HG03342 (cell line): Measurements from ENCODE around the gene SYT2.

ENCODE experiments used
- ATAC-seq: cut with Tn5 transposase; IDR thresholded peaks from one replicate; pipeline ENCODE4 v1.9.1; 2021; ENCODE audit warnings: mild to moderate bottlenecking, moderate library complexity; ENCODE audit not compliant: unreplicated experiment

The SYT2 gene

DNA sequence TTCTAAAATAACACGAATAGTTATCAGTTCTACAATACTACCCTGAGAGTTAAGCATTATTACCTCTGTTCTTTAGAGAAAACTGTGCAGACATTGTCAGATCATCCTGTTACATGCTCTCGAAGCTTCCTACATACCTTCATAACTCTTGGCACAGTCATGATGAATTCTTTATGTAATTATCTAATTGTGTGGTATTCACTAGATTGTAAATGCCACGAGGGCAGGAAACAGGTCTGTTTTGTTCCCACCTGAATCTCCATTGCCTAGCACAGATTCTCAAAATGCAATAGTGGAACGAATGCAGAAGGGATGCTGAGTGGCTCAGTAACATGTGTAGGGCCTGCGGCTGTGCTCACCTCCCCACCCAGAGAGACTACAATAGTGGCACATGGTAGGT, 3.4 kb downstream of the SYT2 start:
- ATAC-seq: no peak

DNA sequence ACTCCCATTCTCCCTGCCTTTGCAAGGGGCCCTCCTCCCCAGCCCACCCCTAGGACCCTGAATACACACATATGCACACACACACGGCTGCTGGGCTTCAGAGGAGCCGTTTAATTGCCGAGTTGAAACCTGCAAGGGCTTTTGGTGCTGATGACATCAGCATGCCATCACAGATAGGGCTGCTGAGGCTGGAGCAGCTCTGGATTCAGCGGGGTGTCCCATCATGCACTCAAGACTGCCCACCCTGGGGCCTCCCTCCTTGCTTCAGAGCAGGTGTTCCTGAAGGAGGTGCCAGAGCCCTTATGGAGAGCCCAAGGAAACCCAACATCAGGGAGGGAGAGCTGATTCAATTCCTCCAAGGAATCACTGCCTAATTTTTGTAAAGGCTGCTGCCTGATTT, 5.7 kb downstream of the SYT2 start:
- ATAC-seq: no peak

DNA sequence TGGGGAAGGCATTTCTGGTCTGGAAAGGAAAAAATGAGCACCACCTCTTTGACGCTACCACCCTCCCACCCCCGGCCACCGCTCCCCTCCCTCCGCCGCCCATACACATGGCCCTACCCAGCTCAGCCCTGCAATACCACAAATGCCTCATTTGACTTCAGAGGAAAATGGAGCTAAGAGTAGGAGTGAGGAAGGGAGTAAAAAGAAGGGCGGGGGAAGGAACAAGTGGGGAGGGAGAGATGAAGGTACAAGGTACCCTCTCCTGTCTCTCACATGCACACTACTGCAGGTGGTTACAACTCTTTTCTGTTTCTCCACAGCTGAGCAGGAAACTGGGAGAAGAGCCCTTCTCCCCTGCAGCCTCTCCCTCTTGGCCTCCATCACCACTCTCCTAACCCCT, 7.1 kb downstream of the SYT2 start:
- ATAC-seq: no peak

DNA sequence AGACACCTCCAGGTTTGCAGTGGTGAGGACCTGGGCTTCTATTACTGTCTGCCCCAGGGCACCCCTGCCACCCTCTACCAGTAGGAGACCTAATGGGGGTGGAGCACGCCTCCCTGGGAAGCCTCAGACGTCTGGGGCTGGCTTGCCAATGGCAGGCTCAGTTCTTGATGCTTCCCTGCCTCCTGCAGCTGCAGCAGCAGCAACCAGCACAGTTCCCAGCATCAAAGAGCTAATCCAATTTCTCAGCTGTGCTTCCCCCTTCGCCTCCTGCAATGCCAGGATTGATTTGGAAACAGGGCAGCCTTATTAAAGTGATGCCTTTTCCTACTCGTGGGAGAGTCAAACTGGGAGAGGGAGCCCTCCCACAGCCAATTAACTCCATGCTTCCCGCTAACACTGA, 8.2 kb downstream of the SYT2 start:
- no peak for ATAC-seq

DNA sequence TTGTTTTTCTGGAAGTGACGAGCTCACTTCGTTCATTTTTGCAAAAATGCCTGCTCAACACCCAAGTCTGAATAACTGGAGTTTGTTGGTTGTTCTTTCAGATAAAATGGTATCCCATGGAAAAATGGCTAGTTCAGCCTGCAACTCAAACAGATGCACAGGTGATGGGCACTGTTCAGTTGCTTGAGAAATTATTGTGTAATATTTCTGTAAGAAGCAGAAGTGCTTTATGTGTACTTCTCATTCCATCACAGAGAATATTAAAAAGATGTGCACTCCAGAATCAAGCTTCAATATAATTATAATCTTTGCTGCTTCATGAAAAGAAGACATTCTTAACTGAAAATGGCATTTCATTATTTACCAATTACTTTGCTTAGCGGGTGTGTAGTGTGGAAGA, 9.1 kb downstream of the SYT2 start:
- ATAC-seq: no peak

DNA sequence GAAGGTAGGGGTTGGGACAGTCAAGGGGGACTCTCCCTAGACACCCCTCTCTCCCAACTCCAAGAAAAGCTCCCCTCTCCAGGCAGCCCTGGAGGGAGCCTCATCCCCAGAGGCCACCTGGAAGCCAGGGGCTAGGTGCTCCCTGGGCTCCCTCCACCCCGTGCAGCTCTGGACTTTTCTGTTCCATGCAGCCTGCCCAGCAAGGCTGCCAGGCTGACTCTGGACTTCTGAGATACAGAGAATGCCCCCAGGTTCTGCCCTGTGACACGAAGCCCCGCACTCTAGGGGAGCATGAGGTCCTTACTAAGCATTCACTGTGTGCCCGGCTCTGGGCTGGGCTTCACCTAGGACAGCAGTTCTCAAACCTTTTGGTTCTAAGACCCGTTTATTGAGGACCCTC, 10.2 kb downstream of the SYT2 start:
- no peak for ATAC-seq

DNA sequence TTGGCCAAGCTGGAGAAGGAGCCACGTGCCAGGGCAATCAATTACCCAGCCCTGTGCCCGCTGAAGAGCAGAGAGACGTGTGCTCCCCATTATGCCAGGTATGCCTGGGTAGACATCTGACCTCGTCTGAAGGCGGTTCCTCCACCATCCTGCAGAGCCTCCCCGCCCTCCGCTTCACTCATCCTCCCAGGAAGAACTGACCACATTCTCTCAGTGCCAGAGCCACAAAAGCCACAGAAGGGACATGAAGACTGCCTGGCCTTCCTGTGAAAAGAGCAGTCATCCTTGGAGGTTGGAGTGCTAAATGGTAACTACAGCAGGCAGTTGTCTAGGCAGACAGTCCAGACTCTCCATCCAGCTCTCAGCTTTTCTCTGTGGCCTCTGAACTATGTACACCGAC, 12.0 kb downstream of the SYT2 start:
- no peak for ATAC-seq

DNA sequence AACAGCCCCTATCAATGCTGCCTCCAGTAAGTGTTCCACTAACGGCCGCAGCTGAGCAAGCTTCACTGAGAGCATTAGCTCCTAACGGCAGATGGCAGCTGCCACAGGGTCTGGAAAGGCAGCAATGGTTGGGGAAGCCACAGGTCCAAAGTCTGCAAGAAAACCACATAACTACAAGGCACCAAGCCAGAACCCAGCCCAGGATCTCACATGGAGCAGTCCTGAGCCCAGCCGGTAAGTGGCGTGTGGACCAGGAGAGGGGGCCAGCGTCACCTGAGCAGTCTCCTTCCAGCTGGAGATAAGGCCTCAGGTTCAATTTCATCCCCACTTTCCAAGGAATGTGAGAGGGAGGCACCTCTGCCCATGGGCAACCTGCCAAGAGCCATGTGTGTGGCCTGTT, 13.2 kb downstream of the SYT2 start:
- no peak for ATAC-seq

DNA sequence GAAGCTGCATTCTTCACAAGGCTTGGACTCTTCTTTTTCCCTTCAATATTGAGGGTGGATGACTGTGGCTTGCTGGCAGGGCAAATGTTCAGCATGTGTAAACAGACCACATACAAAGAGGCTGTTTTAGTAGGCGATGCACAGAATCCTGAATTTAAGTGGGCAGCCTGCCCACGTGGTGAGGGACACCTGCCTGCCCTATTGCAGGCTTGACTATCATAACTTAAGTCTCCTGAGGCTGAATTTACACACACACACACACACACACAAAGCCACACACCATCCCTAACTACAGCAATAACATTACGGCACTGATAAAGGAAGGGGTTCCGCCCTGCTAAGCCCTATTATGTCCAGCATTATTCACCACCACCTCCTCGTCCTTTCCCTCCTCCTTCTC, 15.9 kb downstream of the SYT2 start:
- ATAC-seq: no peak

DNA sequence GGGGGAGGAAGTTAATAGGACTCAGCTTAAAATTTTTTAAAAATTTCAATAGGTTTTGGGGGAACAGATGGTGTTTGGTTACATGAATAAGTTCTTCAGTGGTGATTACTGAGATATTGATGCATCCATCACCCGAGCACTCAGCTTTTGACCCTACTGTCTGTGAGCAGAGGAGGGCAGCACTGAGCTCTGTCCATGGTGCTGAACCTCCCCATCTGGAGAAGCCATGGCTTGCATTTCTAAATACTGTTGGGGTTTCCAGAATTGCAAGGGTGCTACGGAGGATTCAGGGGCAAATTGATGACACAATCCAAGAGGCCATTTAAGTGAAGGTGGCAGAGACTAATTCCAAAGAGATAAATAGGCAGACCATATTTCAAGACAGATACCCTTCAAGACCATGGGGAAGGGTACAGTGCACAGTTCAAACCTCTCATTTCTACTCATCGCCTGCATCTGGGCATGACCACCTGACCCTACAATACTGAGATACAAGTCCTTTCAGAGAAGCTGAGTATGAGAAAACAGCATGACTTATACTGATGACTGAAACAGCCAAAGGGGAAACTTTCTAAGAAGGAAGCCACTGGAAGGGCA, 17.2 kb downstream of the SYT2 start:
- no peak for ATAC-seq

DNA sequence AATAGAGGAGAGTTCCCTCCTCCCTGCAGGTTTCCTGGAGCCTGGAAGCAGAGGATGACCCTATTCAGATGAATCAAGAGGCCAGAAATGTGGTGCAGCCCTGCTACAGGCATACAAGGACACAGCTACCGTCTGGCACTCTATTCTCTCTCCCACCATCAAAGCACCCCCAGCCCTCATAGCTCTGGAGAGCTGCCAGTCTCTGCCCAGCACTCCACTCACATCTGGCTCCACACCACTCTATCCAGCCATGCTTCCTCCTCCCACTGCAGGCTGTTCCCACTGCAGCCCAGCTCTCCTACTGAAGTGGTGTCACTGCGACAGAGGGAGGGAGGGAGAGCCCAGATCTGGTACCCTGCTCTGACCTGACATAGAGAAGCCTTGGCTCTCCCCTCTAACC, 18.4 kb downstream of the SYT2 start:
- no peak for ATAC-seq

DNA sequence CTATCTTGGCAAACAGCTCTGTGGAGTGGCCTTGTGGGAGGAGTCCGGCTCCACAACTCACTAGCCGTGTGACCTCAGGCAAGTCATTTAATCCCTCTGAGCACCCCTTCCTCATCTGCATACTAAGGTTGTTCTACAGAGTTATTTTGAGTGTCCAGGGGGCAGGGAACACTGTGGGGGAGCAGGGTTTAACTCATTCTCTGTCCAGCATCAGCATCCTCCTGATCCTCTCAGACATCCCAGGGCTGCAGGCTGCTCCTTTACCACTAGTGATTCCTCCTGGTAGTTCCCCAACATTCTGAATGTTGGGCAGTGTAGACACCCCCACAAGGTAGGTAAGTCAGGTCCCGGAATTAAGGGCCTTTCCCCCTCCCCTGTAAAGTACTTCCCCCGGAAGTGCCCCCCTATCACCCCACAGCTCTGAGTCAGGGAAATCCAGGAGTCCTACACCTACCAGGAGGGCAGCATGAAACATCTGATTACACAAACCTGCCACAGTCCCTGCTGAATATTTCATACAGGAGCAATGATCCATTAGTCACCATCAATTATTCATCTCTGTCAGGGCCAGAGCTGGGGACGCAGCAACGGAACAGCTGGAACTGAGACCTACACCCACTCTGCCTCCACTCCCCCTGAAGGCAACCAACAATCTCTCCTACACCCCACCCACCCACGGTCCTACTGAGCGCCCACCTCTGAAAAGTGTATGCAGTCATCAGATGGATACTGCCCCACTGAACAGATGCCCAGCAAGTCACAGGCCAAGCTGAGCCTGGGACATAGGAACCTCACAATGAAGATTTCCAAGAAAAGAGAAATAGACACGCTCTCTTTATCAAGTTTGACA, 20.5 kb downstream of the SYT2 start:
- no peak for ATAC-seq

DNA sequence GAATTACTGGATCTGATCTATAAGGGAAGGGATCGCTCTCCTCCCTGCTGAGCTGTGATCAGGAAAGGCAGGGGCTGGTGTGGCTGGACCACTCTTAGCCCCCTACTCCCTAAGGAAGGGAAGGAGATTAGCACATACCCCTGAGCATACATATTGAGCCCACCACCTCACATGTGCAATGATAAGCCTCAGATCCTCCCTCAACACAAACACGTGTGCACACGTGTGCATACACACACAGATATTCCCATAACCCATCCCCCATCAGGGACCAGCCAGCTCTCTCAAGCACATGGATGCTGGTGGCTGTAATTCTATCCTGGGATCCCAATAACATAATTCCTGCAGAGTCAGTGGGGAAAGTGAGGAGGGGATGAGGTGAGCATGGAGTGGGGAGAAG, 21.2 kb downstream of the SYT2 start:
- no peak for ATAC-seq

DNA sequence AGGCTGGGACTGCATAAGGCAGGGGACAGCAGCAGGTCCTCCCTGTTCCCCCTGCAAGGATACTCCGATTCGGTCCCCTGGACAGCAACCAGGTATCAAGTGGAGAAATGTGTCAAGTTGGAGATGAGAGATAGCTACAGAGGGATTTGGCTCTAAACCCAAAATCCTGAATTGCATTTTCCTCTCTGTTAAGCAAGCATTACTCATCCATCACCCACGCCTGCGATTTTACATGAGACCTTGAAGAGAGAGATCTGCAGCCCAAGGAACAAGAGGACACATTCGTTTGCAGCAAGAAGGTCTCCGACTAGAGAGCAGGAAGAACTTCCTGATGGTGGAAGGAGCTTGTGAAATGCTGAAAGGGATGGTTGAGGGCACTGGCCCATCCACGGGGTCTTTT, 21.9 kb downstream of the SYT2 start:
- no peak for ATAC-seq

DNA sequence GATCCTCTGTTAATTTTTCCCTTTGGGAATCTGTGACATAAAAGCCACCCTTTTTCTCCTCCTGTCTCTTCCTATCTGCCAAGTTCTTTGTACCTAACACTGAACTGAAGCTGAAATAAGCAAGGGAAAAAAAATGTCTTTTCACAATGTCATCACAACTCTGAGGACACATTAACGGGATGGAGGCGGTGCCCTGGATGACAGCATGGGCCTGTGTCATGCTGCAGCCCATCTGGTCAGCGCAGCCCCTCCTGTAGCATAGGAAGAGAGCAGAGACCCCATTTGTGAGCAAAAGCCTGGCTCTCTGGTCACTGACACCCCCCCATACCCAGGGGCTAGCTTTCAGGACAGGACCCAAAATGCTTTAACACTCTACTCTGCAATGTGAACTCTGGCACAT, 22.5 kb downstream of the SYT2 start:
- ATAC-seq: no peak

DNA sequence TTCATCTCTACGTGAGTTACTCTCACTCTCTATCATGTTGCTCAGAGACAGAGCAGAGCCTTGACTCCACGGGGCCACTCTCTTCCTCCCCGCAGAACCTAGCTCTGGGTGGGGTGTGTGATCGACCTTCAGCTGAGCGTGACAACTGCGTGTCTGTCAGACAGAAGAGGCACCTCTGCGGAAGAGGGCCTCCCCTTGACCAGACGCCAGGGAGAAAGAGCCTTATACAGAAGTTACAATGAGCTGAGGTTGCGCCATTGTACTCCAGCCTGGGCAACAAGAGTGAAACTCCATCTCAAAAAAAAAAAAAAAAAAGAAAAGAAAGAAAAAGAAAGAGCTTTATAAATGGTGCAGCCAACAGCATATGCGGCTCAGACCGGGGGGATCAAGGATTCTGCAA, 22.9 kb downstream of the SYT2 start:
- no peak for ATAC-seq

DNA sequence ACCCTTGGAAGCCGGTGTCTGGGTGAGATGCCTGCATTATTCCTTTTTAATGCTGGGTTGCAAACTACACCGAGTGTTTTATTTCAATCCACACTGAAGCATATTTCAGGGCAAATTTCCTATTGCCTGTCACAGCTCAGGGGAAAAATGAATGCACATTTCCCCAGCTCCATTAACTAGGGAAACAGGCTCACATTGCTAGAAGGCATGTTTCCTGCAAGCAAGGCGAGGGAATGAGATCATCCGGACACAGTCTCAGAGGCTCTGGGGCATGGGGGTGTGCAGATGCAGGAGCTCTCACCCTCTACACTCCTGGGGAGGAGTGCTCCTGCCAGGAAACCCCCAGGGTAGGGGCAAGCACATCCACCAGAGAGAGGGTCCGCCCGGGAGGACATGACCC, 24.6 kb downstream of the SYT2 start:
- ATAC-seq: no peak

DNA sequence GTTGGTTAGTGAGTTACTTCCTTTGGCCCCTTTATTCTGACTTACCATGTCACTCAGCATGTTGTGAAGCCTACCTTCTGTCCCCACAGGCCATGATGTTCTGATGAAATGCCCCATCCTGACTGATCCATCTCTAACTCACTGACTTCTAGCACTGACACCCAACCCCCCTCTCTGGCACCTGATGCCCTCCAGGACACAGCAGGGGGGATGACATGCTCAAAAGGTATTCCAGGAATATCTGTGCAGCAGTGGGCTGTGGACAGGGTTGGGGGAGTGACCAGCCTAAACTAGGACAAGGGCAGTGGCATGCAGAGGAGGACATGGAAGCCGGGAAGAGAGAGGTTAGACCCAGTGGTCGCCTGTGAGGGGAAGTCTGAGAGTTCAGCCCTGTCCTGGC, 25.5 kb downstream of the SYT2 start:
- no peak for ATAC-seq

DNA sequence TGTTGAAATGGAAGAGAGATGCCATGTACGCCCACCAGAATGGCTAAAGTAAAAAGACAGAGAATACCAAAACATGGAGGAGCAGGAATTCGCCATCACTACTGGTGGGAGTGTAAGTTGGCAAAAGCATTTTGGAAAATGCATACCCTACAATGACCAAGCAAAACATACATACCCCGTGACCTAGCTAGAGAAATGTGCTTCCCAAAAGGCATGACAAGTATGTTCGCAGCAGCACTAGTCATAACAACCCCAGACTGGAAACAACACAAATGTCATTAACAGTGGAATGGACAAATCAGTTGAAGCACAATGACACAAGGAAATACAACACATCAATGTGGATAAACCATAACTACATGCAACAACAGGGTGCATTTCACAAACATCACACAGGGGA, 27.2 kb downstream of the SYT2 start:
- no peak for ATAC-seq

DNA sequence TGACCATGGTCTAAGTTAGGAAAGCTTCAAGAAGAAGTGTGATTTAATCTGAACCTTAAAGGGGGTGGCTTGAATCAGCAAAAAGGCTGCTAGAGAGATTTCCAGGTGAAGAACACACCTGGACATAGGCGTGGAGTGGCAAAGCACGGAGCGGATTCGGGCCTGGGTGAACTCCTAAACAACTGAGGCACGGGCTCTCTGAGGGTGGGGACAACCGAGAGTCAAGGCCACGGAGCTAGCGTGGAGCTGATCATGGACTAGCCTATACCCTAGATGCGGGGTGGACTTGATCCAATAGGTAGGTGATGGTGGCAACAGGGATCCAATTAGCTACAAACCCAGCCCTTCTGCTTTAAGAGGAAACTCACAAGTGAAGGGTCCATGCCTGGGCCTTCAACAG, 27.8 kb downstream of the SYT2 start:
- ATAC-seq: no peak

DNA sequence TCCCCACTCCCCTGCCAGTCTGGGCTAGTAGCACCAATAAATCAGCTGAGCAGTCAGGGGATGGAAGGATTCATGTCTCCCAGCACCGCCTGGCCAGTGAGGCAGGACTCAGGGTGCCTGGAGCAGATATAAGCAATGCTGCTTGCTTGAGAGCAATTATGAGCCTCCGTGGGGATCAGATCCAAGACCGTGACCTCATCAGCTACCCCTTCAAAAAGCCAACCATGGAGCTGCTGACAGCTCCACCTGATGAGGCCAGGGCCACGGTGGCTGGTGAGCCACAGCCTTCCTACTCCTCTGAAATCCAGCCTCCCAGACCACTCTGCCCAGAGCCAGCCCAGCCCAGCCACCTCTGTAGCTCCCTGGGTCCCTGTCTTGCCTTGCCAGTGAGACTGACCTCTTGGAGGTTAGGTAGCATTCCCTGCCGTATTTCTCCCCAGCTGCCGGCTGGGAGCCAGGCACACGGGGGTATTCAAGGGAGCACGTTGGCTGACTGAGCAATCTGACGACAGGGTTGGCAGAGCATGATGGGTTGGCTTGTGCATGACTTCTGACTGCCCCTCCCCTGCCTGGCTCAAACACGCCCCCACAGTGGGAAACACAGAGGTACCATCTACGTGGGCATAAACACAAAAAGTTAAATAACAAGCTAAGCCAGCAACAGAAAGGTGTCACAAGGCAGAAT, 28.4 kb downstream of the SYT2 start:
- no peak for ATAC-seq
